GM15510 (cell line): ENCODE data around the gene ACOT13.

Experiments used
- POLR2A ChIP-seq: IDR thresholded peaks from 3 replicates; pipeline ENCODE4 v1.6.1; 2011; ENCODE audit warnings: borderline replicate concordance; ENCODE audit not compliant: insufficient read length; ENCODE audit errors: extremely low read depth

Gene ACOT13

DNA sequence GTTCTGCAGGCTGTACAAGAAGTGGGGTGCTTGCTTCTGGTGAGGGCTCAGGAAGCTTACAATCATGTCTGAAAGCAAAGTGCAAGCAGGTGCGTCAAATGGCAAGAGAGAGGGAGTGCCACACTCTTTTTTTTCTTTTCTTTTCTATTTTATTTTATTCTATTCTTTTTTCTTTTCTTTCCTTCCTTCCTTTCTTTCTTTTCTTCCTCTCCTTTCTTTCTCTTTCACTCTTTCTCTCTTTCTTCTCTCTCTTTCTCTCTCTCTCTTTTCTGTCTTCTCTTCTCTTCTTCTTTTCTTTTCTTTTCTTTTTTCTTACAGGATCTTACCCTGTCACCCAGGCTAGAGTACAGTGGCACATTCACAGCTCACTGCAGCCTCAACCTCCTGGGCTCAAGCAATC is 19.5 kb downstream of the ACOT13 start:
- TF ChIP-seq POLR2A = no peak

DNA sequence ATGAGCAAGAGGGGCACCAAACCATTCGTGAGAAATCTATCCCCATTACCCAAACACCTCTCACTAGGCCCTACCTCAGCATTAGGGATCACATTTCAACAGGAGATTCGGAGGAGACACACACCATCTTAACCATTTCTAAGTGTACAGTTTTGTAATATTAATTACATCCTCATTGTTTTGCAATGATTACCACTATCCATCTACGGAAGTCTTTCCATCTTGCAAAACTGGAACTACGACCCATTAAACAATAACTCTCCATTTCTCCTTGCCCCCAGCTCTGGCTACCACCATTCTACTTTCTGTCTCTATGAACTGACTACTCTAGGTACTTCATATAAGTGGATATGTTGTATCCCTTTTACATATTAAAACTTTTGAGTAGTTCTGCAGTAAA is 20.1 kb downstream of the ACOT13 start:
- no peak for TF ChIP-seq POLR2A

DNA sequence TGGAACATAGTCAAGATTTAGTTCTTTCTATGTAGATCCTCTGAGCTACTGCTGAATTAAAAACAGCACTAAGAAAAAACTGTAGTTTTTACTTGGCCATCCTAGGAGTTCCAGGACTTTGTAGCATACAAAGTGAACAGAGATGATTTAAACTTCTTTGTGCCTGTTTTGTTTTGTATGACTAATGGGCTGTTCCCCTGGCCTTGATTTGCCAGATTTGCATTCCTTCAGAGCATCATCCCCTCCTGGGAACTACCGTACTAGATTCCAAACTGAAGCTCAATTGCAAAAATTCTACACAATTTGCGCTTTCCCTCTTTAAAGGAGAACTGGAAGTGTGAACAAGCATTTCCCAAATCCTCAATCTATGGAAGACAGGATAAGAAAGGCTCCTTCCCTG is 23.1 kb downstream of the ACOT13 start:
- no peak for TF ChIP-seq POLR2A

DNA sequence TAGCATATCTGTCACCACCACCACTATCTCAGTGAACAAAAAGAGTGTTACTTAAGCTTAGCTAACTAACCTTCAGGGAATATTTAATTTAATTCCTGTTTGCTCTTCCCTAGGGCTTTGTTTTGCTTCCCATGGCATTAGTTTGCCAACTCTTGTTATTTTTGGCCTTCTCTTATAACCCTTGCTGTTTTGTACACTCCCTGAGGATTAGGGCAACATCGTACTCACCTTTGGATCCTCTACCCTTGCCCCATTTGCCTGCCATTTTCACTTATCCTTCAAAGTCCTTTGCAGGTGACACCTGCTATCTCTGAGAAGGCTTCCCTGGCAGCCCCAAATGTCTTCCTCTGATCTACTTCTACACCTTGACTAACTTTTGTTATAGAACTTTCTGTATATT is 23.7 kb downstream of the ACOT13 start:
- TF ChIP-seq POLR2A = no peak

DNA sequence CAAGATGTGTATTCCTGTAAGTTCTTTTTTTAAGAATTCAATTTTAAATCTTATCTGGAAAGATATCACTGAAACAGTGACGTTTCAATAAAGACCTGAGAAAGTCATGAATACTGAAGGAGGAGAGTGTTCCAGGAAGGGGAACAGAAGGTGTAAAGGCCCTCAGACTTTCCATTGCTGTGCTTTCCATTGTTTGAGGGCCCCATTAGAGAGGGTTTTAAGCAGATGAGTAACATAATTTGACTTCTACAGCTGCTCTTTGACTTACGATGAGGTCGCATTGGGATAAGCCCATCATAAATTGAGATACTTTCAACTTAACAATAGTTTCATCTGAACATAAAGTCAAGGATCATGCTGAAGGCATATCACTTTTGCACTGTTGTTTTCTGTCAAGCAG is 24.7 kb downstream of the ACOT13 start:
- TF ChIP-seq POLR2A = no peak

DNA sequence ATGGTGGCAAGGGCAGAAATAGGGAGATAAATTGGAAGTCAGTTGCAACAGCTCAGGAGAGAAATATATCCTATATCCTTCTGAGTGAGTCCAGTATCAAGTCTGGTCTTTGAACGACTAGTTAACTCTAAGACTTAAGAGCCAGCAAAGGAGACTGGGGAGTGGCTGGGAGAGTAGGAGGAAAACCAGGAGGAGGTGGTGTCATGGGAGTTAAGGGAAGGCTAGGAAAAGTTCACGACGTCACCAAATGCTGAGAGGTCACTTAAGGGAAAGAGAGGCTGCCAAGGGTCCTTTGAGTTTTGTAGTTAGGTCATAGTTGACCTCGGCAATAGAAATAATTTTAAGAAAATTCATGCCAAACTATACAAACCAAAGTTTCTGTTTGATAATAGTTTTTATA is 25.1 kb downstream of the ACOT13 start:
- no peak for TF ChIP-seq POLR2A

DNA sequence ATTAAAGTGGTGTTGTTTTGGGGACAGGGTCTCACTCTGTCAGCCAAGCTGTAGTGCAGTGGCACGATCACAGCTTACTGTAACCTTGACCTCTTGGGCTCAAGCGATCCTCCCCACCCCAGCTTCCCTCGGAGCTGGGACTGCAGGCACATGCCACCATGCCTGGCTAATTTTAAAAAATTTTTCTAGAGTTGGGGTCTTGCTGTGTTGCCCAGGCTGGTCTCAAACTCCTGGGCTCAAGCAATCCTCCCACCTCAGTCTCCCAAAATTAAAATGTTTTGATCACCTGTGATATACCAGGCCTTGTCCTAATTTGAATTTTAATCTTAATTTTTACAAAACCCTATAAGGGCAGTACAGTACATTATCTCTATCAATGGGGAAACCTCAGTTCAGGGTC is 25.5 kb downstream of the ACOT13 start:
- no peak for TF ChIP-seq POLR2A

DNA sequence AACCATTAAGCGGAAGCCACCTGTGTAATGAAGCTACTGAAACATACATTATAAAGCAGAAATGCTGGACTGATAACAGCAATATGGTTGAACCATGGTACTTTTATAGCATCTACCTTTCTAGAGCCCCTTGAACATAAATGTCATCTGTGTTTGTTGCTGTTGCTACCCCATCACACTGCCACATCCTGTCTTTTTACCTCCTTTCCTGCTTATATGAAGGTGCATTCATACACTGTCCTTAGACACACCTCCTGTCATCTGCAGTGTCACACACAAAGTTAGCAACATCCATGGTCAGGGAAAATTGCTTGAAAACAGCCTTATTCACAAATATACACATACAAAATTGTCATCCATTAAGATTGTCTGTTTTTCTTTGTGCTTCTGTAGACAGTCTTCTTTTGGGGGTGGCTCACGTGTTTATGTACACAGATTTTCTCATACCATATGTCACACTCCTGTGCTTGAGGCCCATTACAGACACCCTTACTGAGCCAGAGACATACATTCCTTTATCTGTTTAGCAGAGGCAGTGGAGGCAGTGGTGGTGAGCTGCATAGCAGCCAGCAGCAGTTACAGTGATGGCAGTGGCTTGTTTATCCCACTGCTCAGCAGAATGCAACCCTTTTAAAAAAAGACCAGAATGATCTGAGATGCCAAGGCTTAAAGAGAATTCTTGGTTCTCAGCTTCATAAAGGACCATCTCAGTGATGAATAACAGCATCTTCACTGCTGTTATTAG is 26.1 kb downstream of the ACOT13 start:
- TF ChIP-seq POLR2A = no peak

DNA sequence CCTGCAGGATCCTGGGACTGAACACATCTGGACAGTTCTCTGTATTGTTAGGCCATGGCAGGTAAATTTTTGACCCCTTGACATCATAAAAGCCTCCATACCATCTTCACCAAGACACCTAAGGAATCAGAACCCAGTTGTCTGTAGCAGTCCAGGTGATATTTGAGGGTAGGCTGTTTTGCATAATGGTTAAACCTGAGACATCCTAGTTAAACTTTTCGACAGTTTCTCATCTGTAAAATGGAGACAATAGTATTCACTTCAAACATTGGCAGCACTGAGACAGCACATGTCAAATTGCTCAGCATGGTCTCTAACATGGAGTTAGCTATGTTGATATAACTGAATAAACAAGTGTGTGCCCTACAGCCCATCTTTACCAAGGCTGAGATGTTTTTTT is 27.3 kb downstream of the ACOT13 start:
- no peak for TF ChIP-seq POLR2A

DNA sequence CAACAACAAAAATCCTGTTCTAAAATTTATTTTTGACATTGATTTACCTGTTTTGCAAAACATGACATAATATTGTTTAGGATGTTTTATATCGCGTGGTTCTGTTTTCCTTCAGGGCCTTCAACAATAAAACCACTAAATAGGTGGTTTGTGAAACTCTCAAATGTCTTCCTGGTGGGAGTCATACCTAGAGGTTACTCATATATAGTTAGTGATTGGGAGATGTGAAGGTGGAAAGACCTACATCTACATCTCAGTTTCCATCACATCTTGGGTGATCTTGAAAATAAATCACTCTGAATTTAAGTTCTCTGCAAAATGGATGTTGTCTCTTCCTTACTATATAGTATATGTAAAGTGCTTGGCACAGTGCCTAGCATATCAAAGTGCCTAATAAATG is 29.2 kb downstream of the ACOT13 start:
- TF ChIP-seq POLR2A = no peak

DNA sequence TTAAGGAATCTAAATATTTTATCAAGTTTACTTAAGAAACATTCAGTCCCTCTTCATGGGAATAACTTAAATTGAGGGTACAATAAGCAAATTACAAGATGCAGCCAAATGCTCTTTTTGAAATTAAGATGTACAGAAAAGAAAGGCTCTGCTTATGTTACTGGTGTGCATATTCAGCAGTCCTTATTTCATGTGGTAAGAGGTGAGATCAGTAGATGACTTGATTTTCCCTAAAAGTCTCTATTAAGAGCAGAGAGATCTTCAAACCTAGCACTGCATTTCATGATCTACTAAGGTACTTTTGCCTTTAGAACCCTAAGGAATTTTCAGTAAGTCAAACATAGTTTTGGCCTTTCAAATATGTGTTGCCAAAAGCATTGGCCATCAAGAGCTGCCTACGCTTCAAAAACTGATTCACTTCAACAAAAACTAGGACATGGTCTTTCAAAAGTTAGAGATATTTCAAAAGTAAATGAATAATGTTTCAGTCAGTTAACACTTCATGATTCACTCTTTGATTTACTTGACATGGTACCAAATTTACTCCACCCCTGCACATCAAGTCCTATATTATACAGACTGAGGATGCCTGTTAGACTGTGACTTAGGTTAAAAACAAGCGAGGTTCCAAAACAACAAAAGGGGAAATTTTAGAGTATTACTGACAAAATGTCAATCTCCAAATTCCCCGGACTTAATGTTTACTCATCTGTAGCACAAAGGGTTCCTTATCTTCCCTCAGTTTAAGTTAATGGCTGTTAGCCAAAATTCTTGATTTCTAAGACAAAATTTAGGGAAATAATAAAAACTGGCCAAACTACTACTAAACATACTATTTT is 32.9 kb downstream of the ACOT13 start:
- no peak for TF ChIP-seq POLR2A

DNA sequence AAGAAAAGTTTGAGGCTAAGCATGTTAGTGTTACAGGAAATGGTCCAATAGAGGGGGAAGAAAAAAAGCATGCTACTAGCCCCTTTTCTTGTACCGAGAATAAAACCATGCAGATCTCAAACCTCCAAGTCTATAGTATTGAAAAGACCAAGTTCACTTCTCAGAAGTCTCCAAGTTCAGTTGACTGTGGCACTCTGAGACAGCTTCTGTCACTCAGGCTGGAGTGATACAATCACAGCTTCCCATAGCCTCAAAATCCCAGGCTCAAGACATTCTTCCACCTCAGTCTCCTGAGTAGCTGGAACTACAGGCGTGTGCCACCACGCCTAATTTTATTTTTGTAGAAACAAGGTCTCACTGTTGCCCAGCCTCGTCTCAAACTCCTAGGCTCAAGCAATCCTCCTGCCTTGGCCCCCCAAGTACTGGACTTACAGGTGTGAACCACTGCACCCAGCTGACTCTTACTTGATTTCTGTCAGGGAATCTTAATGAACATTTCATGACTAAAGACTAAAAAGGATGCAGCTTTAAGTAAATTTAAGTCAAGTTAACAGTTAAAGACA is 35.9 kb downstream of the ACOT13 start:
- no peak for TF ChIP-seq POLR2A

DNA sequence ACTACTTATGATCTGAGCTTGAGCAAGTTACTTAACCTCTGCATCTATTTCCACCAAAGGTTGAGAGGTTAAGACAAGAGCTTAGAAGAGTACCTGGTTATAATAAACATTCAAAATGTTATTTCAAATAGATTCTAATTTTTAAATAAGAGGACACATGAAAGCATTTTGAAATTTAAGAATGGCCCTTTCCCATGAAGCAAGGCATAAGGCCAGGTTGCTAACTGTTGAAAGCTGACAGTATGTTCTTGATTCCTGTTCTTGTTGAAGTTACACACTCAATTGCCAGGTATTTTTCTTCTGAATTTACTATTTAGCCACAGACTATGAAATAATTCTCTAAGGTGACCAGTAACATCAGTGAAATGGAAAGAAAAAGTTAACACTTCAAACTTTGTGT is 37.6 kb downstream of the ACOT13 start:
- TF ChIP-seq POLR2A = no peak

DNA sequence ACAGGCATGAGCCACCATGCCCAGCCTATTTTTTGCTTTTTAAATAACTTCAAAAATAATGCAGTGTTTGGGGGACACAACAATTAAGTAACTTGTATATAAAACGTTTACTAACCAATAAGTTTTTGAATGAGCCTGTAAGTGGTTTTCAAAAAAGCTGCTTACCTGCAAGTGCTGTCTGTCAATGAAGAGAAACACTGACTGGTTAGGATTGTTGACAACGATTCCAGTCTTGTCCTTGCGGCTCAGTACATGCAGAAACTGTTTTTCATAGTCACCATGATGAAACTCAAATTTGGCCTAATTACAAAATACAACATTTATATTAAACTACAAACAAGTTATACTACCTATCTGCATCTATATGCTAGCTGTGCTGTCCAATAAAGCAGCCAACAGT is 41.7 kb downstream of the ACOT13 start:
- TF ChIP-seq POLR2A = no peak

DNA sequence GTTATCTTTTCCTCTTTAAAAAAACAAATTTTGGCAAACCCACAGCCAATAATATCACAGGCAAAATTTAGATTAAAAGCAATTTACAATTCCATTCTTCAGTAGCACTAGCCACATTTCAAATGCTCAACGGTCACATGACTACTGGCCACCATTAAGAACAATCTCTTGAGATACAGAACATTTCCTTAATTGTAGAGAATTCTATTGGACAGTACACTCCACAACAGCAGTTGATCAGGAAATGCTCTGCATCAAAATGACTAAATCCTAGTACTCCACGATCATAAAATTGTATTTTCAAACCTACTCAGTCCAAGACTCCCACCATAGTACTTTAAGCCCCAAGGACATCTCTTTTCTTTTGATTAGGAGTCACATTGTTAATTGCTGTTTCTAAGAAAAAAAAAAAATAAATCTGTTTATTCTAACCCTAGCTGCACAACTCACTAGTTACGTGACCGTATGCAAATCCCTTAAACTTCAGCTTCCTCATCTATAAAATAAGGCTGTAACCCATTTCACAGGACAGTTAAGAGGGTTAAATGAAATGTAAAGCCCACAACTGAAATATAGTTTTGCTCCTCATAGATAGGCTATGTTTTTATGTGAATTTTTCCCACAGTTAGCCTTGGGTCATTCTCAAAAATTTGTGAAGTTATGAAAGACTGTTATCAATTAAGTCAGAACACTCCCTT is 42.3 kb downstream of the ACOT13 start:
- TF ChIP-seq POLR2A = no peak
